K562 (cell line): ENCODE results near the gene CCDC92.

Source experiments
- ARNT ChIP-seq, 2 experiments: fragments of 450-650 bp; IDR thresholded peaks; 2 replicates each; pipeline ENCODE4 v1.6.1; 2016; ENCODE audit warnings: mild to moderate bottlenecking in 1 of 2
- EP300 ChIP-seq: IDR thresholded peaks from 2 replicates; pipeline ENCODE4 v1.6.1; 2012; ENCODE audit warnings: low read length, improper control_type of control experiment
- ESRRA ChIP-seq: fragments of 450-650 bp; IDR thresholded peaks from 2 replicates; pipeline ENCODE4 v1.6.1; 2014; ENCODE audit warnings: low read depth, mild to moderate bottlenecking, moderate library complexity, borderline replicate concordance
- EZH2 ChIP-seq: IDR thresholded peaks from 2 replicates; pipeline ENCODE4 v1.6.1; 2012; ENCODE audit warnings: low read depth, mild to moderate bottlenecking, inconsistent platforms, low read length, borderline replicate concordance
- FOS ChIP-seq: IDR thresholded peaks from 3 replicates; pipeline ENCODE4 v1.6.1; 2011; ENCODE audit not compliant: insufficient read length; ENCODE audit errors: extremely low read depth
- KLF13 ChIP-seq: fragments of 450-650 bp; IDR thresholded peaks from 2 replicates; pipeline ENCODE4 v1.6.1; 2016; ENCODE audit warnings: missing genetic modification characterization, low read depth, mild to moderate bottlenecking, missing compliant biosample characterization, moderate library complexity, borderline replicate concordance
- MTA3 ChIP-seq: fragments of 450-650 bp; formaldehyde crosslinking; IDR thresholded peaks from 2 replicates; pipeline ENCODE4 v1.6.1; 2017; ENCODE audit warnings: mild to moderate bottlenecking, borderline replicate concordance
- MYNN ChIP-seq, 2 experiments: sonication (generic); formaldehyde crosslinking in 1 of 2; IDR thresholded peaks; 2 replicates each; pipeline versions ENCODE4 v1.5.0 to v1.6.1; 2016 to 2020; ENCODE audit warnings: antibody characterized with exemption in 1 of 2, missing genetic modification reagents in 1 of 2
- PTTG1 ChIP-seq: fragments of 450-650 bp; IDR thresholded peaks from 2 replicates; pipeline ENCODE4 v1.6.1; 2016; ENCODE audit warnings: low read depth, mild to moderate bottlenecking, missing genetic modification characterization, missing compliant biosample characterization
- RFX5 ChIP-seq: IDR thresholded peaks from 2 replicates; pipeline ENCODE4 v1.6.1; 2011; ENCODE audit warnings: low read depth, mild to moderate bottlenecking, improper control_type of control experiment, low read length
- SMARCB1 ChIP-seq: IDR thresholded peaks from 2 replicates; pipeline ENCODE4 v1.6.1; 2011; ENCODE audit warnings: improper control_type of control experiment, low read depth; ENCODE audit not compliant: insufficient read length
- TF ChIP-seq, protein P1 (sequence below), 3 experiments: IDR thresholded peaks in 2 of 3; conservative IDR thresholded peaks in 1 of 3; 2 replicates each; pipeline ENCODE4 v1.5.1; 2011 to 2012; ENCODE audit warnings: low read length in 3 of 3, mild to moderate bottlenecking in 3 of 3, control low read depth in 2 of 3, improper control_type of control experiment in 1 of 3, inconsistent platforms in 1 of 3, low read depth in 1 of 3, mixed read lengths in 1 of 3, moderate library complexity in 1 of 3; ENCODE audit not compliant: insufficient read depth in 2 of 3
- TF ChIP-seq, protein P2 (sequence below): fragments of 450-650 bp; conservative IDR thresholded peaks from 2 replicates; pipeline ENCODE4 v1.6.1; 2016; ENCODE audit warnings: missing genetic modification characterization, low read depth, mild to moderate bottlenecking, control low read depth, missing compliant biosample characterization

DNA sequence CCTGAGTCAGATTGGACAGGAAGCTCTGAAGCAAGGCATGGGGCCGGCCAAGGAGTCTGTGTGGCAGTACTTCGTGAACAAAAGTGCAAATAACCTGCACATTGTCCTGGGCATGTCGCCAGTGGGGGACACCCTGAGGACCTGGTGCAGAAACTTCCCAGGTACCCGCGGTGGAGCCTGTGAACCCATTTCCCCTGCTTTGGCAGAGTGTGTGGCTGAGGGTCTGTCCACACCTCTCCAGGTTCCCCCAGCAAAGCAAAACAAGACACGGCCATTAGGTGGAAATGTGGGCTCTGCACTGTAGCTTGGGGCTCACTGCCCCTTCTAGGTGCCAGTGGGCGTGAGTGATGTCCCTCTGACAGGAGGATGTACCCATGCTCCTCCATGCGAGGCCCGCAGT, 79.4 kb downstream of the CCDC92 start:
- TF ChIP-seq, protein P1, sequence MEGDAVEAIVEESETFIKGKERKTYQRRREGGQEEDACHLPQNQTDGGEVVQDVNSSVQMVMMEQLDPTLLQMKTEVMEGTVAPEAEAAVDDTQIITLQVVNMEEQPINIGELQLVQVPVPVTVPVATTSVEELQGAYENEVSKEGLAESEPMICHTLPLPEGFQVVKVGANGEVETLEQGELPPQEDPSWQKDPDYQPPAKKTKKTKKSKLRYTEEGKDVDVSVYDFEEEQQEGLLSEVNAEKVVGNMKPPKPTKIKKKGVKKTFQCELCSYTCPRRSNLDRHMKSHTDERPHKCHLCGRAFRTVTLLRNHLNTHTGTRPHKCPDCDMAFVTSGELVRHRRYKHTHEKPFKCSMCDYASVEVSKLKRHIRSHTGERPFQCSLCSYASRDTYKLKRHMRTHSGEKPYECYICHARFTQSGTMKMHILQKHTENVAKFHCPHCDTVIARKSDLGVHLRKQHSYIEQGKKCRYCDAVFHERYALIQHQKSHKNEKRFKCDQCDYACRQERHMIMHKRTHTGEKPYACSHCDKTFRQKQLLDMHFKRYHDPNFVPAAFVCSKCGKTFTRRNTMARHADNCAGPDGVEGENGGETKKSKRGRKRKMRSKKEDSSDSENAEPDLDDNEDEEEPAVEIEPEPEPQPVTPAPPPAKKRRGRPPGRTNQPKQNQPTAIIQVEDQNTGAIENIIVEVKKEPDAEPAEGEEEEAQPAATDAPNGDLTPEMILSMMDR (IDR thresholded peaks at IDR 0.05 in 2 of 3, conservative IDR thresholded peaks at IDR 0.05 in 1 of 3; ENCODE audit: insufficient read depth in 2 of 3, low read depth in 1 of 3, low read length in 3 of 3): no peak
- TF ChIP-seq MYNN (IDR thresholded peaks at IDR 0.05) (no peak), MYNN (CRISPR knock-in tag; IDR thresholded peaks at IDR 0.05) (no peak), ESRRA (no peak), KLF13 (tag) (no peak), EZH2 (no peak), EP300 (no peak), MTA3 (no peak), RFX5 (no peak), PTTG1 (tag) (no peak), SMARCB1 (no peak), ARNT (IDR thresholded peaks at IDR 0.05) (no peak), FOS (no peak)
- TF ChIP-seq, protein P2, sequence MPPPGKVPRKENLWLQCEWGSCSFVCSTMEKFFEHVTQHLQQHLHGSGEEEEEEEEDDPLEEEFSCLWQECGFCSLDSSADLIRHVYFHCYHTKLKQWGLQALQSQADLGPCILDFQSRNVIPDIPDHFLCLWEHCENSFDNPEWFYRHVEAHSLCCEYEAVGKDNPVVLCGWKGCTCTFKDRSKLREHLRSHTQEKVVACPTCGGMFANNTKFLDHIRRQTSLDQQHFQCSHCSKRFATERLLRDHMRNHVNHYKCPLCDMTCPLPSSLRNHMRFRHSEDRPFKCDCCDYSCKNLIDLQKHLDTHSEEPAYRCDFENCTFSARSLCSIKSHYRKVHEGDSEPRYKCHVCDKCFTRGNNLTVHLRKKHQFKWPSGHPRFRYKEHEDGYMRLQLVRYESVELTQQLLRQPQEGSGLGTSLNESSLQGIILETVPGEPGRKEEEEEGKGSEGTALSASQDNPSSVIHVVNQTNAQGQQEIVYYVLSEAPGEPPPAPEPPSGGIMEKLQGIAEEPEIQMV (tag): no peak
